ENCODE results near the gene ARHGEF16. TPM values are rescaled to one million over a fixed set of nuclear protein-coding genes. Genes with fewer than 3 reads are reported as not detected.
A peak's percentile ranks its signal among the peaks of the same experiment; 100 is the strongest.

The ARHGEF16 gene
- total RNA-seq, 2 donors from 2014 or later, result 47.7 to 64.7 TPM

DNA sequence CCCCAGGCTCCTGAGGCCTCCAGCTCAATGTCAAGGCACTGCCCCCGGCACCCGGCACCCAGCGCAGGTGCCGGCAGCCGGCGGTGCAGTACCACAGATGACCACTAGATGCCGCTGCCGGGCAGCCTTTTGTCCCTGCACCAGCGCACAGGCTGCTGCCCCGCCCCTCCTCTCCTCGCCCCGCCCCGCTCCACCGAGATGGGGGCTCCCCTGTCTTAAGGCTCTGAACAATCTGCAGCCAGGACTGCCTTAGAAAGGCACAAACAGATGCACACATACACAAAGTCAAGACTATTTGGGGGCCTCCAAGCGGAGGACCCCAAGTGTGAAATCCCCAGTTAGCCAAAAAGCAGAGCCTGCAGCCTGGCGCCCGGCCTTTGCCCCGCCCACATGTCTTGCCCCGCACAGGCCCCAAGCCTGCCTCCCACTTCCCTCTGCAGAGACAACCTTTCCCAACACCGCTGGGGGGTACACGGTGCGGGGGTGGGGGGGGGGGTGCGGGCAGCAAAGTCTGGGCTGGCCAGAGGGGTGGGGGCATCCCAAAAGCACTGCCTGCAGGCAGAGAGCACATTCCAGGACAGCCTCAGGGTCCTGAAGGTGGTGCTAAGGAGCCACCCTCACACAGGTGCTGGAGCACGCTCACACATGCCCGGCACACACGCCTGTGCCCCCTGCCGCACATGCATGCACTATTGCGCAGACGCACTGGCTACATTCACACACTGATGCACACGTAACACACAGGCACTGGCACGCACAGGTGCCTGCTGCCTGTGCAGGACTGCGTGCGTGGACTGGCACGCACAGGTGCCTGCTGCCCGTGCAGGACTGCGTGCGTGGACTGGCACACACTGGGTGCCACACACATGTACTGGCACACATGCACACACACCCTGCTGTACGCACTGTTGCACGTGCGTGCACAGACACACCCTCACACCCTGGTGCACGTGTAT is 37.1 kb downstream of the ARHGEF16 start:
- H3K9me3 ChIP-seq (ENCODE audit: control insufficient read depth, low read length), result peaks cover 10% of the 10 kb centered on the region
- H3K4me1 ChIP-seq (ENCODE audit: control insufficient read depth, insufficient read depth, low read length), result no peaks in the 10 kb centered on the region
- WGBS, 2 experiments (ENCODE audit: insufficient coverage in 1 of 2, insufficient read length in 1 of 2), result 52 to 95% methylated on average over 18 to 39 of the region's 41 CpGs
- peaks cover 3% of the 10 kb centered on the region for H3K36me3 ChIP-seq (ENCODE audit: control insufficient read depth, insufficient read depth, low read length)
- Mint-ChIP-seq H3K36me3 (ENCODE audit: low read depth) (peaks cover 17% of the 10 kb centered on the region), H3K27me3 (ENCODE audit: insufficient read depth) (no peaks in the 10 kb centered on the region), H3K9me3 (peaks cover 13% of the 10 kb centered on the region), H3K4me3 (peak overlapping the region; percentile 36), H3K27ac (no peak overlapping the region), H3K4me1 (no peaks in the 10 kb centered on the region)
- H3K27ac ChIP-seq (ENCODE audit: low read depth, low read length), result no peak overlapping the region
- H3K9ac ChIP-seq (ENCODE audit: extremely low read depth, low read length, poor library complexity, severe bottlenecking), result no peak overlapping the region
- H3K27me3 ChIP-seq (ENCODE audit: control insufficient read depth, insufficient read depth, low read length, poor library complexity, severe bottlenecking), result no peaks in the 10 kb centered on the region
- TF ChIP-seq, protein P1, sequence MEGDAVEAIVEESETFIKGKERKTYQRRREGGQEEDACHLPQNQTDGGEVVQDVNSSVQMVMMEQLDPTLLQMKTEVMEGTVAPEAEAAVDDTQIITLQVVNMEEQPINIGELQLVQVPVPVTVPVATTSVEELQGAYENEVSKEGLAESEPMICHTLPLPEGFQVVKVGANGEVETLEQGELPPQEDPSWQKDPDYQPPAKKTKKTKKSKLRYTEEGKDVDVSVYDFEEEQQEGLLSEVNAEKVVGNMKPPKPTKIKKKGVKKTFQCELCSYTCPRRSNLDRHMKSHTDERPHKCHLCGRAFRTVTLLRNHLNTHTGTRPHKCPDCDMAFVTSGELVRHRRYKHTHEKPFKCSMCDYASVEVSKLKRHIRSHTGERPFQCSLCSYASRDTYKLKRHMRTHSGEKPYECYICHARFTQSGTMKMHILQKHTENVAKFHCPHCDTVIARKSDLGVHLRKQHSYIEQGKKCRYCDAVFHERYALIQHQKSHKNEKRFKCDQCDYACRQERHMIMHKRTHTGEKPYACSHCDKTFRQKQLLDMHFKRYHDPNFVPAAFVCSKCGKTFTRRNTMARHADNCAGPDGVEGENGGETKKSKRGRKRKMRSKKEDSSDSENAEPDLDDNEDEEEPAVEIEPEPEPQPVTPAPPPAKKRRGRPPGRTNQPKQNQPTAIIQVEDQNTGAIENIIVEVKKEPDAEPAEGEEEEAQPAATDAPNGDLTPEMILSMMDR (conservative IDR thresholded peaks at IDR 0.05), result peak; percentile 98
- H3K4me3 ChIP-seq (ENCODE audit: low read length), result no peak overlapping the region
- DNase-seq, result peak; percentile 94

DNA sequence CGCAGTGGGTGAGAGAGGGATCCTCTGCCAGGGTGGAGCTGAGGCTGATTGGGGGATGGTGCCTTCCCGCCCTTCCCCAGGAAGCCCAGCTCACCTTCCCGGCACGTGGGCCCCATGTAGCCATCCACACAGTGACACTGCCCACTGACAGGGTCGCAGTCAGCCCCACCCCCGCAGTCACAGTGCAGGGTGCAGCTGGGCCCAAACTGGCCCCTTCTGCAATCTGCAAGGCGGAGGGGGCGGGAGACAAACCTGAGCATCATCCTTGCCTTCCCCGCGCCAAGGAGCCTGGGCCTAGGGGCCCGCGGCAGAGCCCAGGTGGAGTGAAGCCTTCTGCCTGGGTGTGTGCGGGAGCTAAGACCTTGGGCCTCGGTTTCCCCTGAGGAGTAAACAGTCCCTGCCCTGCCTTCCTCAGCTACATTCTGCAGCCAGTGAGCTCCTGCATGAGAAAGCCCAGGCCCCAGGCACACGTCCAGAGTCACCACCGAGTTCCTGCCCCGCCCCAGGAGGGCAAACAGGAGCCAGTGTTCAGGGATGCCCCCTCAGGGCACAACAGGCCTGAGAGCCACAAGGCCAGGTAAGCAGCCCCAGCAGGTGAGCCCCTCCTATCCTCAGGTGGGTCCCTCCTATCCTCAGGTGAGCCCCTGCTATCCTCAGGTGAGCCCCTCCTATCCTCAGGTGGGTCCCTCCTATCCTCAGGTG is 38.2 kb downstream of the ARHGEF16 start:
- Mint-ChIP-seq H3K36me3 (ENCODE audit: low read depth) (peaks cover 17% of the 10 kb centered on the region), H3K9me3 (peaks cover 13% of the 10 kb centered on the region), H3K4me1 (no peaks in the 10 kb centered on the region), H3K27me3 (ENCODE audit: insufficient read depth) (no peaks in the 10 kb centered on the region), H3K4me3 (no peak overlapping the region), H3K27ac (no peak overlapping the region)
- no peak for DNase-seq
- no peak overlapping the region for H3K4me3 ChIP-seq (ENCODE audit: low read length)
- peaks cover 10% of the 10 kb centered on the region for H3K9me3 ChIP-seq (ENCODE audit: control insufficient read depth, low read length)
- no peaks in the 10 kb centered on the region for H3K4me1 ChIP-seq (ENCODE audit: control insufficient read depth, insufficient read depth, low read length)
- no peak overlapping the region for H3K27ac ChIP-seq (ENCODE audit: low read depth, low read length)
- 91% methylated on average over 7 to 17 of the region's 17 CpGs for WGBS, 2 experiments (ENCODE audit: insufficient coverage in 1 of 2, insufficient read length in 1 of 2)
- no peaks in the 10 kb centered on the region for H3K27me3 ChIP-seq (ENCODE audit: control insufficient read depth, insufficient read depth, low read length, poor library complexity, severe bottlenecking)
- H3K9ac ChIP-seq (ENCODE audit: extremely low read depth, low read length, poor library complexity, severe bottlenecking), result no peak overlapping the region
- peaks cover 3% of the 10 kb centered on the region for H3K36me3 ChIP-seq (ENCODE audit: control insufficient read depth, insufficient read depth, low read length)
- TF ChIP-seq, protein P1 (conservative IDR thresholded peaks at IDR 0.05), result no peak

DNA sequence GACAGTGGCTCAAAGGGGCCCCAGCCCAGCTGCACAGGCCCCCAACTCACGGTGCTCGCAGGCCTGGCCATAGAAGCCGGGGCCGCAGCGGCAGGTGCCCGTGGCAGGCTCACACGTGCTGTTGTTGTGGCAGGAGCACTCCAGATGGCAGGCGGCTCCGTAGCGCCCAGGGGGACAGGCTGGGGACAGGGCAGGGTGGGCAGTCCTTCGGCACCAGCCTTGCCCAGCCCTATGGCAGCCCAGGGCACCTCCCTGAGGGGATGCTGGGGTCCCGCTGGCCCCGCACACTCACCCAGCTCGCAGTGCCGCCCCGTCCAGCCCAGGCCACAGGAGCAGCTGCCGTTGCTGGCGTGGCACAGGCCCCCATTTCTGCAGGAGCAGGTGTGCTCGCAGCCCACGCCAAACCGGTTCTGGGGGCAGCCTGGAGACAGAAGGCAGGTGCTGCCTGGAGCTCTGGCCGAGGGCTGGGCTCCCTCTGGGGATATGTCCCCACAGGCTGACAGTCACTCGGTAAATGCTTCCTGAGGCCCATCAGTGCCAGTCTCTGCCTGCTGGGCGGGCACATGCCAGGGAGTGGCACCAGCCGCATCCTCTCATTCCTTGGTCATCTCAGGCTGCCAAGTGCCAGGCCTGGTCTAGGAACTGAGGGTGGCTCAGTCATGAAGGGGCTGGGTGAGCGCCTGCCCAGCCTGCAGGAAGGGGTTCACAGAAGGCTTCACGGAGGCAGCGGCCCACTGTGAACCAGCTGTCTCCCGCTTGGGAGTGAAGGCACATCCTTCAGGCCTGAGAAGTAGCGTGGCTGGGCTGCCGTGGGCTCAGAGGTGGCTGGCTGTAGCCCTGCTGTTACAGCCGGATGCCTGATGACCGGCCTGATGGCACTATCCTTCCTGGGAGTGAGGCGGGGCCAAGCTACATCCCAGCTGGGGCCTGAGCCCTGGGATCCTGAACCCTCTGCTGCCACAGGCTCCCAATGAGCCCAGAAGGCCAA is 40.1 kb downstream of the ARHGEF16 start:
- H3K4me3 ChIP-seq (ENCODE audit: low read length), result no peak overlapping the region
- no peaks in the 10 kb centered on the region for H3K27me3 ChIP-seq (ENCODE audit: control insufficient read depth, insufficient read depth, low read length, poor library complexity, severe bottlenecking)
- Mint-ChIP-seq H3K36me3 (ENCODE audit: low read depth) (peaks cover 3% of the 10 kb centered on the region), H3K27ac (no peak overlapping the region), H3K4me1 (no peaks in the 10 kb centered on the region), H3K9me3 (no peaks in the 10 kb centered on the region), H3K27me3 (ENCODE audit: insufficient read depth) (no peaks in the 10 kb centered on the region), H3K4me3 (no peak overlapping the region)
- TF ChIP-seq, protein P1 (conservative IDR thresholded peaks at IDR 0.05), result no peak
- no peaks in the 10 kb centered on the region for H3K36me3 ChIP-seq (ENCODE audit: control insufficient read depth, insufficient read depth, low read length)
- H3K9ac ChIP-seq (ENCODE audit: extremely low read depth, low read length, poor library complexity, severe bottlenecking), result no peak overlapping the region
- H3K9me3 ChIP-seq (ENCODE audit: control insufficient read depth, low read length), result no peaks in the 10 kb centered on the region
- 93 to 94% methylated on average over 20 to 34 of the region's 34 CpGs for WGBS, 2 experiments (ENCODE audit: insufficient coverage in 1 of 2, insufficient read length in 1 of 2)
- no peak overlapping the region for H3K27ac ChIP-seq (ENCODE audit: low read depth, low read length)
- H3K4me1 ChIP-seq (ENCODE audit: control insufficient read depth, insufficient read depth, low read length), result no peaks in the 10 kb centered on the region
- DNase-seq, result no peak

Data from endodermal cell (in vitro differentiated cells).